ENCODE data around the gene RNF150. TPM values are rescaled to one million over a fixed set of nuclear protein-coding genes. Genes with fewer than 3 reads are reported as not detected.

The RNF150 gene
- total RNA-seq, 1 donor from 2014 or later, result under 0.01 TPM

GRCh38 chr4:141132072-141132708 is 1.1 kb downstream of the RNF150 start:
- DNase-seq (ENCODE audit: low read depth in 2 of 2), result peak; percentile 3 to 7

GRCh38 chr4:141131723-141132071 is 1.6 kb downstream of the RNF150 start:
- no peak for DNase-seq (ENCODE audit: low read depth in 2 of 2)

- DNase-seq (ENCODE audit: low read depth in 2 of 2), result no peak
Observed at GRCh38 chr4:141130947-141131605, 2.2 kb downstream of the RNF150 start.

GRCh38 chr4:141127884-141128283 is 5.4 kb downstream of the RNF150 start:
- no peak for DNase-seq (ENCODE audit: low read depth in 2 of 2)

GRCh38 chr4:141126769-141127168 is 6.5 kb downstream of the RNF150 start:
- DNase-seq (ENCODE audit: low read depth in 2 of 2), result no peak

- DNase-seq (ENCODE audit: low read depth in 2 of 2), result no peak
Observed at GRCh38 chr4:141124224-141124623, 9.0 kb downstream of the RNF150 start.

GRCh38 chr4:141121768-141122454 is 11.4 kb downstream of the RNF150 start:
- no peak for DNase-seq (ENCODE audit: low read depth in 2 of 2)

- DNase-seq (ENCODE audit: low read depth in 2 of 2), result no peak
Observed at GRCh38 chr4:141121101-141121500, 12.2 kb downstream of the RNF150 start.

GRCh38 chr4:141120036-141120593 is 13.2 kb downstream of the RNF150 start:
- peak in 1 of 2 donors; percentile 15 for DNase-seq (ENCODE audit: low read depth in 2 of 2)

GRCh38 chr4:141119071-141119470 is 14.2 kb downstream of the RNF150 start:
- no peak for DNase-seq (ENCODE audit: low read depth in 2 of 2)

GRCh38 chr4:141118381-141118780 is 14.9 kb downstream of the RNF150 start:
- no peak for DNase-seq (ENCODE audit: low read depth in 2 of 2)

GRCh38 chr4:141117935-141118334 is 15.3 kb downstream of the RNF150 start:
- DNase-seq (ENCODE audit: low read depth in 2 of 2), result no peak

- DNase-seq (ENCODE audit: low read depth in 2 of 2), result no peak
Observed at GRCh38 chr4:141109983-141110382, 23.3 kb downstream of the RNF150 start.

GRCh38 chr4:141107927-141108326 is 25.3 kb downstream of the RNF150 start:
- no peak for DNase-seq (ENCODE audit: low read depth in 2 of 2)

- no peak for DNase-seq (ENCODE audit: low read depth in 2 of 2)
Observed at GRCh38 chr4:141102367-141102766, 30.9 kb downstream of the RNF150 start.

- no peak for DNase-seq (ENCODE audit: low read depth in 2 of 2)
Observed at GRCh38 chr4:141101511-141101910, 31.8 kb downstream of the RNF150 start.

GRCh38 chr4:141099326-141099725 is 33.9 kb downstream of the RNF150 start:
- DNase-seq (ENCODE audit: low read depth in 2 of 2), result no peak

GRCh38 chr4:141098163-141098562 is 35.1 kb downstream of the RNF150 start:
- DNase-seq (ENCODE audit: low read depth in 2 of 2), result no peak

GRCh38 chr4:141090473-141090872 is 42.8 kb downstream of the RNF150 start:
- DNase-seq (ENCODE audit: low read depth in 2 of 2), result no peak

- DNase-seq (ENCODE audit: low read depth in 2 of 2), result no peak
Observed at GRCh38 chr4:141081921-141082395, 51.3 kb downstream of the RNF150 start.

GRCh38 chr4:141080668-141081067 is 52.6 kb downstream of the RNF150 start:
- DNase-seq (ENCODE audit: low read depth in 2 of 2), result no peak

GRCh38 chr4:141079393-141079930 is 53.8 kb downstream of the RNF150 start:
- no peak for DNase-seq (ENCODE audit: low read depth in 2 of 2)
